Gastrocnemius medialis (tissue), 4 donors: ENCODE results near the gene CLCF1.

Experiments
- CTCF ChIP-seq, 5 experiments: fragments of 450-650 bp in 3 of 5; fragments of 200-600 bp in 2 of 5; sonication (generic) in 2 of 5; IDR thresholded peaks in 4 of 5; conservative IDR thresholded peaks in 1 of 5; 1 replicate in 4 of 5; 2 replicates in 1 of 5; pipeline ENCODE4 v1.5.1; 2016 to 2019; ENCODE audit warnings: antibody characterized with exemption in 5 of 5, mild to moderate bottlenecking in 3 of 5, moderate library complexity in 3 of 5
- POLR2A ChIP-seq, 2 donors: fragments of 450-650 bp; IDR thresholded peaks; one replicate each; pipeline ENCODE4 v1.6.1; 2017; ENCODE audit warnings: antibody characterized with exemption in 2 of 2, mild to moderate bottlenecking in 2 of 2, moderate library complexity in 2 of 2

GRCh38 chr11:67355023-67355793 lies 18.2 kb downstream of the CLCF1 start:
- TF ChIP-seq POLR2A (IDR thresholded peaks at IDR 0.05) (no peak), CTCF (IDR thresholded peaks at IDR 0.05 in 4 of 5, conservative IDR thresholded peaks at IDR 0.05 in 1 of 5) (no peak)
